A673 (cell line): ENCODE measurements around the gene ZBTB26. TPM values are rescaled to one million over a fixed set of nuclear protein-coding genes. Genes with fewer than 3 reads are reported as not detected.
A peak's percentile ranks its signal among the peaks of the same experiment; 100 is the strongest.

Source experiments
- BruUV-seq: library from RNA; stranded (reverse); fragments of 400-500 nt; replicated peaks from 2 replicates; lab custom pipeline; 2021; lab: Mats Ljungman, UMichigan
- CTCF ChIA-PET: fragments of 300-600 bp; sonication (Branson Sonifier 250); formaldehyde crosslinking; loops from one replicate; lab custom pipeline; 2022; ENCODE audit warnings: antibody characterized with exemption; lab: Charles Lee
- POLR2A ChIA-PET: fragments of 300-600 bp; sonication (Branson Sonifier 250); formaldehyde crosslinking; loops from one replicate; lab custom pipeline; 2022; ENCODE audit warnings: antibody characterized with exemption; ENCODE audit not compliant: low non-redundant PET; lab: Charles Lee
- DNase-seq: peaks from one replicate; pipeline ENCODE4 v3.0.0-alpha.2; 2015; ENCODE audit warnings: low spot score
- H3K27ac ChIP-seq: fragments of 200-600 bp; sonication (generic); 2 replicates; pipeline ENCODE4 v1.5.1; 2016; ENCODE audit warnings: mixed run types, low read depth, mild to moderate bottlenecking, mixed read lengths, antibody characterized with exemption, low read length; ENCODE audit not compliant: poor library complexity, severe bottlenecking
- H3K27me3 ChIP-seq: fragments of 200-600 bp; sonication (generic); replicated peaks from 2 replicates; pipeline ENCODE4 v1.6.1; 2017; ENCODE audit warnings: mixed run types, low read depth, mild to moderate bottlenecking, mixed read lengths, antibody characterized with exemption, low read length; ENCODE audit not compliant: insufficient read depth, poor library complexity
- H3K36me3 ChIP-seq: fragments of 200-600 bp; sonication (generic); 2 replicates; pipeline ENCODE4 v1.6.1; 2016; ENCODE audit warnings: mixed run types, mild to moderate bottlenecking, mixed read lengths, antibody characterized with exemption, low read length; ENCODE audit not compliant: insufficient read depth, poor library complexity, severe bottlenecking
- H3K4me1 ChIP-seq: fragments of 200-600 bp; sonication (generic); 2 replicates; pipeline ENCODE4 v1.6.1; 2017; ENCODE audit warnings: mixed run types, mild to moderate bottlenecking, mixed read lengths, antibody characterized with exemption, low read length; ENCODE audit not compliant: insufficient read depth, poor library complexity, severe bottlenecking
- H3K4me3 ChIP-seq: fragments of 200-600 bp; sonication (generic); 2 replicates; pipeline ENCODE4 v1.5.1; 2016; ENCODE audit warnings: low read depth, mixed run types, mild to moderate bottlenecking, mixed read lengths, low read length; ENCODE audit not compliant: poor library complexity, severe bottlenecking
- H3K9me3 ChIP-seq: fragments of 200-600 bp; sonication (generic); 2 replicates; pipeline ENCODE4 v1.6.1; 2016; ENCODE audit warnings: mixed run types, low read depth, mild to moderate bottlenecking, mixed read lengths, antibody characterized with exemption, low read length; ENCODE audit not compliant: poor library complexity, severe bottlenecking
- EZH2 ChIP-seq: fragments of 200-600 bp; sonication (generic); IDR thresholded peaks from 2 replicates; pipeline ENCODE4 v1.6.1; 2017; ENCODE audit warnings: borderline replicate concordance, low read depth, mild to moderate bottlenecking, mixed read lengths, antibody characterized with exemption, low read length; ENCODE audit not compliant: poor library complexity, severe bottlenecking
- intact Hi-C: fragments of 100-400 bp; cut with micrococcal nuclease; formaldehyde crosslinking; loops from one replicate; pipeline ENCODE4 v1.10.0; 2022; ENCODE audit not compliant: unreplicated experiment
- total RNA-seq: library from RNA; stranded (reverse); gene quantifications from 2 replicates; pipeline ENCODE4 v1.2.3, GENCODE V29; 2021
- TF ChIP-seq, protein P1 (sequence below): fragments of 300-800, 200-600 bp; sonication (generic); conservative IDR thresholded peaks from 2 replicates; pipeline ENCODE4 v1.5.1; 2017; ENCODE audit warnings: low read depth, mild to moderate bottlenecking, antibody characterized with exemption, low read length, moderate library complexity, mixed read lengths

ZBTB26 gene
- total RNA-seq, 1 experiment from 2014 or later = 10.1 TPM

DNA sequence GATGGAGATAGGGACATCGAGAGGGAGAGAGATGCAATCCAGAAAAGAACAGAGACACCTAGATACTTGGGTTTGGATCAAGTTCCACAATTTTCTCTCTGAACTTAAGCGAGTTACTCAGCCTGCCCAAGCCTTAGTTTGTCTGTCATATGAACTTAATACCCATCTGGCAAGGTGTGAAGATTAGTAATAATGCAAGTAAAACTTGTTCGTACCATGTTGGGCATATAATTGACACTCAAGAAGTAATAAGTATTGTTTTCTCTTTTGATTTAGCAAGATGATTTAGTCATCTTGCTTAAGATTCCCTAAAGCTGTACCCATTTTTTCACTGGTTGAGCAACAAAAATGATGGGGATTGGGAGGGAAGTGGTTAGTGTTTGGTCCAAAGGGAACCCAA is 17.0 kb upstream of the ZBTB26 start:
- POLR2A ChIA-PET = no interaction called here
- no peak for DNase-seq
- intact Hi-C loops = no loop called here
- no TSS peak for BruUV-seq
- Histone ChIP-seq H3K4me1 (peaks cover 40% of the 10 kb centered on the region), H3K27me3 (no peaks in the 10 kb centered on the region), H3K4me3 (no peak overlapping the region), H3K9me3 (no peaks in the 10 kb centered on the region), H3K27ac (no peak overlapping the region), H3K36me3 (peaks cover 4% of the 10 kb centered on the region)
- no peak for TF ChIP-seq EZH2
- TF ChIP-seq, protein P1, sequence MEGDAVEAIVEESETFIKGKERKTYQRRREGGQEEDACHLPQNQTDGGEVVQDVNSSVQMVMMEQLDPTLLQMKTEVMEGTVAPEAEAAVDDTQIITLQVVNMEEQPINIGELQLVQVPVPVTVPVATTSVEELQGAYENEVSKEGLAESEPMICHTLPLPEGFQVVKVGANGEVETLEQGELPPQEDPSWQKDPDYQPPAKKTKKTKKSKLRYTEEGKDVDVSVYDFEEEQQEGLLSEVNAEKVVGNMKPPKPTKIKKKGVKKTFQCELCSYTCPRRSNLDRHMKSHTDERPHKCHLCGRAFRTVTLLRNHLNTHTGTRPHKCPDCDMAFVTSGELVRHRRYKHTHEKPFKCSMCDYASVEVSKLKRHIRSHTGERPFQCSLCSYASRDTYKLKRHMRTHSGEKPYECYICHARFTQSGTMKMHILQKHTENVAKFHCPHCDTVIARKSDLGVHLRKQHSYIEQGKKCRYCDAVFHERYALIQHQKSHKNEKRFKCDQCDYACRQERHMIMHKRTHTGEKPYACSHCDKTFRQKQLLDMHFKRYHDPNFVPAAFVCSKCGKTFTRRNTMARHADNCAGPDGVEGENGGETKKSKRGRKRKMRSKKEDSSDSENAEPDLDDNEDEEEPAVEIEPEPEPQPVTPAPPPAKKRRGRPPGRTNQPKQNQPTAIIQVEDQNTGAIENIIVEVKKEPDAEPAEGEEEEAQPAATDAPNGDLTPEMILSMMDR = no peak
- CTCF ChIA-PET = no interaction called here

DNA sequence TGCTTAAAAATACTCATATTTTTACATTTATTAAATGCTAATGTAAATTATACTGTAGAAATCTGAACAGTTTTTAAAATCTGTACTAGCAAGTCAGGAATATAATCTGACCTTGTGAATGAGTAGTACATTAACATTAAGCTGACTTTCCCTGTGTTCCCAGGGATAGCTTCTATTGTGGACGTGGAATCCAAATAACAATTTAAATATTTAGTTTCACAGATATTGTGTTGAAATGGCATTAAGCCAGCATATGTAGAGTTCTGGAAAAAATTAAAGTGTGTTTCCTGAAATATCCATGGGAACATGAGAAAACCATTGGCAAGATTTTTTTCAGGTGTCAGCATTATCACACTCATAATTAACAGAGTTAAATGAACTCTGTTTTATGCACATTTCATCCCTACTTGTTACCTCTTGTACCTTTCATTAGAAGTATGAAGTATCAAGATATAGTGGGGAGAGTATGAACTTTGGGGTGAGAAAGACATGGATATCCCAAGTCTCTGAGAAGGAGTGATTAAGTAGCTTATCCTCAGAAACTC is 15.2 kb upstream of the ZBTB26 start:
- Histone ChIP-seq H3K9me3 (no peaks in the 10 kb centered on the region), H3K4me1 (peaks cover 40% of the 10 kb centered on the region), H3K36me3 (peaks cover 4% of the 10 kb centered on the region), H3K27ac (peak overlapping the region; percentile 68), H3K27me3 (no peaks in the 10 kb centered on the region), H3K4me3 (no peak overlapping the region)
- TF ChIP-seq, protein P1 = no peak
- no peak for TF ChIP-seq EZH2
- no TSS peak for BruUV-seq
- intact Hi-C loops = no loop called here
- no peak for DNase-seq
- POLR2A ChIA-PET = no interaction called here
- CTCF ChIA-PET = no interaction called here

DNA sequence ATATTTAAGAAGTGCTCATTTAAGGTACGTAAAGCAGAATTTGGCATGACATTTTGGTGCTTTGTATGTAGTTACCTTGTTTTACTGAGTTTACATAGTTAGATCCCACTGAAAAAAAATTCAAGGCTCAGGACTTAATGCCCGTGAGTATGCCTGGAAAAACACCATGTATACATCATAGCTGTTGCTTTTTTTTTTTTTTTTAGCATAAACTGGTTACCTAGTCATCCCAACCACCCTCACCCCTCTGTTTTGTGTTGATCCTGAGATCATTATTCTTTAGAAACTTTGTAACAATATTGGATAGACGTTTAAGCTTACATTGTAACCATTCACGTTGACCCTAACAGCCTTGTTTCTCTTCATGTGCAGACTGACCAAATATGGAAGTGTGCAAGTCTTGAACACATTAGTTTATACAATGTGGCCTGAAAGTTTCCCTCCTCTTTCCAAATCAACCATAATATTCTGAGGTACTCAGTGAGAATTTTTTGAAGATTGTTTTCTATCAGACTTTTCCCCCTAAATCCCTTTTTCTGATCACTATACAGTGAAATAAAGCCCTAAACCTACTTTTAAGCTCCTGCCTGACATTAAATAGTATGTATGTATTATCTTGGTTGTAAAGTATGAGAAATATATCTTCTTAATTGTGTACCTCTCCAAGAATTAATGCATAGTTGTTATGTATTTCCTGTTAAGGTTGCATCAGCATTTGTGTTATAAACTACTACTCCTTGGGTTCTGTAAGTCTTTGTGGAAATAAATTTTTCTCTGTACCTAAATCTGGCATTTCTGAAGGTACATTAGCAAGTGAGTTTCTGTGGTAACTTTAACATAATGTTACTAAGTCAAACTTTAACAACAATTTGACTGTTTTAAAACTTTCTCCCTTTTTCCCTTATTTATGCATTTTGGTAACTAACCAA is 13.9 kb upstream of the ZBTB26 start:
- Histone ChIP-seq H3K4me1 (peaks cover 40% of the 10 kb centered on the region), H3K4me3 (peak overlapping the region; percentile 10), H3K27ac (peak overlapping the region; percentile 68), H3K36me3 (peaks cover 4% of the 10 kb centered on the region), H3K9me3 (no peaks in the 10 kb centered on the region), H3K27me3 (no peaks in the 10 kb centered on the region)
- TF ChIP-seq, protein P1 = no peak
- no peak for TF ChIP-seq EZH2
- CTCF ChIA-PET = no interaction called here
- POLR2A ChIA-PET = no interaction called here
- intact Hi-C loops = no loop called here
- BruUV-seq = no TSS peak
- DNase-seq = no peak
